ENCODE measurements around the gene FIGNL2.
"Not testable (repeated sequence)": the region's sequence is repeated elsewhere in the genome, so short reads cannot be mapped to it uniquely, and the experiment has no call there.

FIGNL2 gene

GRCh38 chr12:51817027-51817953 lies 31.2 kb downstream of the FIGNL2 start:
- DNase-seq (ENCODE audit: low read depth), result no peak

GRCh38 chr12:51815571-51815970 lies 32.9 kb downstream of the FIGNL2 start:
- DNase-seq (ENCODE audit: low read depth), result no peak

- DNase-seq (ENCODE audit: low read depth), result no peak
These were observed 34.0 kb downstream of the FIGNL2 start for GRCh38 chr12:51814311-51815088.

GRCh38 chr12:51813931-51814310 lies 34.6 kb downstream of the FIGNL2 start:
- no peak for DNase-seq (ENCODE audit: low read depth)

GRCh38 chr12:51812871-51813270 lies 35.6 kb downstream of the FIGNL2 start:
- DNase-seq (ENCODE audit: low read depth), result no peak

GRCh38 chr12:51811203-51812202 lies 37.0 kb downstream of the FIGNL2 start:
- DNase-seq (ENCODE audit: low read depth), result no peak

- no peak for DNase-seq (ENCODE audit: low read depth)
These were observed 39.3 kb downstream of the FIGNL2 start for GRCh38 chr12:51809193-51809592.

- no peak for DNase-seq (ENCODE audit: low read depth)
These were observed 41.6 kb downstream of the FIGNL2 start for GRCh38 chr12:51806896-51807295.

- no peak for DNase-seq (ENCODE audit: low read depth)
These were observed 47.5 kb downstream of the FIGNL2 start for GRCh38 chr12:51801027-51801426.

- DNase-seq (ENCODE audit: low read depth), result no peak
These were observed 50.0 kb downstream of the FIGNL2 start for GRCh38 chr12:51798501-51798900.

- not testable (repeated sequence) for DNase-seq (ENCODE audit: low read depth)
These were observed 50.5 kb downstream of the FIGNL2 start for GRCh38 chr12:51798051-51798450.

- no peak for DNase-seq (ENCODE audit: low read depth)
These were observed 51.2 kb downstream of the FIGNL2 start for GRCh38 chr12:51797301-51797700.

GRCh38 chr12:51793201-51793600 lies 55.3 kb downstream of the FIGNL2 start:
- DNase-seq (ENCODE audit: low read depth), result peak; percentile 8

- no peak for DNase-seq (ENCODE audit: low read depth)
These were observed 56.1 kb downstream of the FIGNL2 start for GRCh38 chr12:51792417-51792816.

GRCh38 chr12:51788876-51789275 lies 59.6 kb downstream of the FIGNL2 start:
- DNase-seq (ENCODE audit: low read depth), result peak; percentile 26

- no peak for DNase-seq (ENCODE audit: low read depth)
These were observed 62.6 kb downstream of the FIGNL2 start for GRCh38 chr12:51785906-51786305.

GRCh38 chr12:51784688-51785087 lies 63.8 kb downstream of the FIGNL2 start:
- DNase-seq (ENCODE audit: low read depth), result no peak

- no peak for DNase-seq (ENCODE audit: low read depth)
These were observed 68.6 kb downstream of the FIGNL2 start for GRCh38 chr12:51779876-51780275.

- no peak for DNase-seq (ENCODE audit: low read depth)
These were observed 70.5 kb downstream of the FIGNL2 start for GRCh38 chr12:51777973-51778372.

GRCh38 chr12:51777457-51777856 lies 71.1 kb downstream of the FIGNL2 start:
- DNase-seq (ENCODE audit: low read depth), result no peak

GRCh38 chr12:51774933-51775332 lies 73.6 kb downstream of the FIGNL2 start:
- no peak for DNase-seq (ENCODE audit: low read depth)

Data from non-pigmented ciliary epithelial cell (primary cell).